Occipital lobe (tissue), 2 donors: ENCODE results near the gene MYO5C. TPM values are rescaled to one million over a fixed set of nuclear protein-coding genes. Genes with fewer than 3 reads are reported as not detected.
"Not testable (repeated sequence)": the region's sequence is repeated elsewhere in the genome, so short reads cannot be mapped to it uniquely, and the experiment has no call there.

ENCODE experiments used
- DNase-seq: peaks from one replicate; lab custom pipeline; 2025; lab: John Stamatoyannopoulos, UW
- total RNA-seq: library from RNA; depleted of rRNA; stranded (reverse); fragments of >200 nt; gene quantifications from one replicate; pipeline ENCODE4 v1.2.3, GENCODE V29; 2014

MYO5C gene
- total RNA-seq, 1 donor from 2014 or later: 1.2 TPM

DNA sequence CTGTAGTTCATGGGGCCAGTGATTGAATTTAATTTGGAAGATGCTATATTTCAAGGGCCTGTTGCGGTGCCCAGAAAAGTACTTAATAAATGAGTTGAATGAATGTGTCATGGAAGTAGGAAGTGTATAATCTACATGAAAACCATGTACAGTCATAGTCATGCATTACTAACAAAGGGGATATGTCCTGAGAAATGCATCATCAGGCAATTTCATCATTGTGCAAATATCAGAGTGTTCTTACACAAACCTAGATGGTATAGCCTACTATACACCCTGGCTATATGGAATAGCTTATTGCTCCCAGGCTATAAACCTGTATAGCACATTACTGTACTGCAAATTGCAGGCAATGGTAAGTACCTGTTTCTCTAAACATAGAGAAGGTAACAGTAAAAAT, 10.7 kb upstream of the MYO5C start:
- DNase-seq: no peak

- DNase-seq: no peak
These were observed 7.6 kb upstream of the MYO5C start for GRCh38 chr15:52303093-52303772.

DNA sequence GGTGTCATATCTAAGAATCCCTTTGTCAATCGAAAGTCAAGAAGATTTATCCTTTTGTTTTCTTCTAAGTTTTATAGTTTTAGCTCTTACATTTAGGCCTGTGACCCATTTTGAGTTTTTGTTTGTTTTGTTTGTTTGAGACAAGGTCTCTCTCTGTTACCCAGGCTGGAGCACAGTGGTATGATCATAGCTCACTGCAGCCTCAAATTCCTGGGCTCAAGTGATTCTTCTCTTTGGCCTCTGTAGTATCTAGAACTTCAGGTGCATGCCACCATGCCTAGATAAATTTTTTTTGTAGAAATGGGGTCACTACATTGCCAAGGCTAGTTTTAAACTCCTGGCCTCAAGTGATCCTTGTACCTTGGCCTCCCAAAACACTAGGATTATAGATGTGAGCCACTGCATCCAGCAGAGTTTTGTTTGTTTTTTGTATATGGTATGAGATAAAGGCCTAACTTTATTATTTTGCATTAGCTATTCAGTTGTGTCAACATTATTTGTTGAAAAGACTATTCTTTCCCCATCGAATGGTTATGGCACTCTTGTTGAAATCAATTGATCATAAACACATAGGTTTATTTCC, 5.8 kb upstream of the MYO5C start:
- no peak for DNase-seq

DNA sequence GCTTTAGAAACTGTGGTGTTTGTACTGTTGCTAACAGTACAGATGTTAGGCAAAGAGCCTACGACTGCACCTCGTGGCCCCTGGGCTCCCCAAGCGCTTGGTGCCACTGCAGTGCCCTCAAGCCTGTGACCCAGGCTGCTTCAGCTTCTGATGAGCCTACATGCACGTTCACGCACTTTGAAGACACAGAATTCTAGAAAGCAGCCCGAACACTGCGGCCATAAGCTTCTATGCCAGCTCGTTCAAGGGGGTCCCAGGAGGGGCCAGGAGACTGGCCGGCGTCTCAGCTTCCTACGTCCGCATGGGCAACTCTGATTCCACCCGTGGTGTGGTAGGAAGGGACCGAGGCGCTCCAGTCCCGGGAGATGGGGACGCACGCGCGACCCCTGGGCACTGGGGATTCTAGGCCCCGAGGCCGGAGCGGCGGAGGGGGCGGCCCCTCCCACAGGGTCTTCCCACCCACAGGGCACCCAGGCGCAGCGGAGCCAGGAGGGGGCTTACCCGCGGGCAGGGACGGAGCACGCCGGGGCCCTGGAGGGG, 653 bp downstream of the MYO5C start:
- DNase-seq: no peak

GRCh38 chr15:52292780-52293392, 2.7 kb downstream of the MYO5C start:
- no peak for DNase-seq

- no peak for DNase-seq
These were observed 4.4 kb downstream of the MYO5C start for GRCh38 chr15:52291204-52291603.

DNA sequence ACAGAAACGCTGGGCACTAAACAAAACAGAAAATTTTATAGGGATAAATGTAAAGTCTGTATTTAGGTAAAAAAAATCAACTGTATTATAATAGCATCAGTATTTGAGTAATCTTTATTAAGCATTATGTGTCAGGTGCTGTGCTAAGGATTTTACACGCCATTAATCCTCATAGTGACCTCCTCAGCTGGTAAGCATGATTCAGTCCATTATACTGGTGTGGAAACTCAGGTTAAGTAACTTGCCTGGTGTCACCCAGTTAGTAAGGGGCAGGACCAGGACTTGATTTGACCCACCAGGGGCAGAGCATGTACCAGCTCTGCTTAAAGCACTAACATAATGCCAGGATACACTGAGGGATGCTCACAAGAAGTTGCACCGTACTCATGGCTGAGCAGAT, 4.8 kb downstream of the MYO5C start:
- no peak for DNase-seq

DNA sequence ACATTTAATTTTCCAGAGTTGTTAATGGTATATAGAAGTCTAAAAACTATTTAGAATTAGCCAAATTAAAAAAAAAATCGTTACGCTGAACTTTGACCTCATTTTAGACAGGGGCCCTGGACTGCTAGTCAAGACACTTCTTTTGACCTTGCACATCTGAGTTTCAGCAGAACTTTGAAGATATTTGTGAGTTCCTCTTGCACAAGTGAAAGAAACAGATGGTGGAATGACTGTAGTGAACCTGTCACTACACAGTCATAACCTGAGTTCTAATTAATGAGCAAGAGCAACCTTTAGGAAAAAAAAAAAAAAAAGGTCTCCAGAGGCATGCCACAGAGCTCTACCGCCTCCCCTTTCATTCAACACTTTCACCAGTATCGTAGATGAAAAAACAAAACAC, 5.3 kb downstream of the MYO5C start:
- DNase-seq: no peak

DNA sequence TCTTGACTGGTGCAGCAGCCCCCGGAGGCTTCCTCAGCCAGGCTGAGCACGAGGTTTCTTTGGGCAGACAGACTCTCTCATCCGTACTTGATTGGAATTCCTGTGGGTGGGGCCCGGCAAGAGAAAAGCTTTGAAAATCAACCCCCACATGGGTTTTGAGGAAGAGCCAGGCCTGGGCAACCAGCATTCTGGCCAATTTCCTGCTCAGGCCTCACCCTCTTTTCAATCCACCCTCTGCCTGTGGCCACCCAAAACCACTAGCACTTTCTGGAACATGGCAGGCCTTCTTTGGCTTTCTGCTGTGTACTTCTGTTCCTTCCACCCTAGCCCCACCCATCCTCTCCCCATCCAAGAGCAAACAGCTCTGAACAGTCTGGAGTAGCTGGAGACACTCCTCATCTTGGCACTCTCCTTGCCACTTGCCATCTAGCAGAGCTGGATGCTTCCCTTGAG, 5.9 kb downstream of the MYO5C start:
- DNase-seq: no peak

DNA sequence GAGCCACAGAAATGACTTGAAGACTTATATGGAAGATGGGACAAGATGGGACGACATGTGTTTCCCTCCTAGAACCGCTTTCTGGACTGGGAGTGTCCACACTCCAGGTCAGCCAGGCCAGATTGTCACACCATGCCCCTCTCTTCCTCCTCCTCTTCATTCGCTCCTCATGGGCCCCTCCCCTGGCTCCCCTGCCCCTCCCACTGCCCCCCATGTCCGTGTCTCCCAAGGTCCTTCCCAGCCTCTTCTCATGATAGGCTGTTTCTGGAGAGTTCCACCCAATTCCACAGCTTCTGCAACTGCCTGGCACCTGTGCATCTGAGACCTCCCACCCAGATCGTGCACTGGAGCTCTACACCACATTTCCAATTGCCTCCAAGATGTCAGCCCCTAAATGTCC, 6.6 kb downstream of the MYO5C start:
- DNase-seq: no peak

GRCh38 chr15:52288051-52288942, 7.3 kb downstream of the MYO5C start:
- DNase-seq: no peak

DNA sequence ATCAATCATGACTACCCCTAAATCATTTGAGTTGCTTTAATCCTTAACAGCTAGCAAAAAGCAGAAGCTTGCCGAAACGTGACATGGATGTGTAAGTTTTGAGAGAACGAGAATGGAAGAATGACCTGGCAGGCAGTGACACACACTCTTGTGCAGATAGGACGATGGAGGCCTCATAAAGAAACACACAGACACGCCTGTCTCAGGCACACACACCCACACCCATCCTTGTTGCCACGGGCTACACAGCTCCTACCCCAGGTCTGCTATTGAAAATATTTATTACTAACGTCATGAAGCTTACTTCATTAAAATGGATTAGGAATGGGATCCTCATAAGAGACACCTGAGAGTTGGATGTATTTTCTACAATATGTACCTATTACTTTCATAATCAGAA, 8.5 kb downstream of the MYO5C start:
- no peak for DNase-seq

GRCh38 chr15:52285941-52286340, 9.7 kb downstream of the MYO5C start:
- DNase-seq: not testable (repeated sequence)

- no peak for DNase-seq
These were observed 11.4 kb downstream of the MYO5C start for GRCh38 chr15:52284164-52284563.

DNA sequence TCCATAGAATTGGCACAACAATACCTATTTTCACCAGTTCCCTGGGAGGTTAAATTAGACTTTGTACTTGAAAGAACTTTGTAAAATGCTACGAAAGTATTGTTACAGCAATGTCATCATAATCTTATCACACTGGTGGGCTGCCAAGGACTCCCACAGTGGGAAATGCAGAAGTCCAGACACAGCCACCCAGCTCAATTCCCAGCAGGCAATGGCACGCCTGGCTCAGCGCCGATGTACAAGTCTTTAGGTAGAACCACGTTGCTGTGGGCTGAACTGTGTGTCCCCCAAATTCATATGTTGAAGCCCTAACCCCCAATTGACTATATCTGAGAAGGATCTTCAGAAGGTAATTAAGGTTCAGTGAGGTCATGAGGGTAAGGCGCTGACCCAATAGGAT, 12.3 kb downstream of the MYO5C start:
- no peak for DNase-seq

DNA sequence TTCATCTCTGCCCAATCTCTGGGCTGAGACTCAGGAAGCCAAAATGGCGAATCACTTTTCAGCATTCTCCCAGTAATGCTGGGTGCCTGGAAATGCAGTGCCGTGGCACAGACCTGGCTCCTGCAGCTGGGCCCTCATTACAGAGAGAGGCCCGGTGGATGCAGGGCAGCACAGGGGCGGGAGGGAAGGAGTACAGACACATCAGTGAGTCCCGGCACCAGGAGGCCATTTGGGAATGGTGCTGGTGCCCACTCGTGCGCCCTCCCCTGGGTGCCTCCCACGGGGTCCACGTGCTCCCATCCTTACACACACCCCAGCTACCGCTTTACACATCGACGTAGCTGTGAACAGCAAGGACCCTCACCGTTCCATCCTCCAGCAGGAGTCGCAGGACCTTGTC, 13.2 kb downstream of the MYO5C start:
- no peak for DNase-seq

DNA sequence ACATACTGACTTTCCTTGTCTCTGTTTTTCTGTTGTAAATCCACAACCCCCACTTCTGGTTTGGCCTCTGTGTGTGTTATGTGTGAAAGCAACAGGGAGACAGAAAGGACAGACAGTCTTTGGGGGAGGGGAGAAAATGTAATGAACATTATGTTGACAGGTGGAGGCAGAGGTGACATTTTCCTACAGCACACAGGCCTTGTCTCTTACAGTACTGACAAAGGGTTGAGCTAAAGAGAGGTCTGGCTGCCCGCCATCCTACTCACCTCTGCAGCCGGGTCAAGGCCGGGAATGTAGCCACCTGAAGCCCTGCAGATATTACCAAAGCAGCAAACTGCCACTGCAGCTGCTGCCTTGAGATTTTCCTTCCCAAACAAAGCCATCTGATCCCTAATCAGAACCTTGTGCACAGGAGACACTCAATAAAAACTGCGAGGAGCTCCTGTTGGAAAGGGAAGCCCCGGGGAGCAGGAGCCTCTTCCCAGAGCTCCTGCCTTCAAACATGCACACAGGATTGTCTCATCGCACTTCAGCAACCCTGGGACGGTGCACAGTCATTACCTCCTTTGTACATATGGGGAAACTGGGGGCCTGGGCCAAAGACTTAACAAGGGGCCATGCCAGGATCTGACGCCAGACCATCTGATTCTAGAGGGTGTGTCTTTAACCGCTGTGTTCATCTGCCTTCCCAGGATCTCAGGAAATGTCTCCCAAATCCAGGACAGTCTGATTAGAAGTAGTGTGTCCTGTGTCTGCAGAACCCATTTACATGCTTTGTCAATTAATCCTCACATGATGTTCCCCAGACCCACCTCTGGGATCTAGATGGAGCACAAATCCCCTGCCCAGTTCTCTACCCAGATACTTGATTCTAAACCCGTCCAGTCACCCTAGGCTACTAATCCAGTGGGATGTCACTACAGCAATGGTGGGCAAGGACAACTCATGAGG, 14.2 kb downstream of the MYO5C start:
- no peak for DNase-seq

GRCh38 chr15:52280326-52281084, 15.1 kb downstream of the MYO5C start:
- DNase-seq: no peak

- no peak for DNase-seq
These were observed 16.8 kb downstream of the MYO5C start for GRCh38 chr15:52278636-52279367.
